Left ventricle myocardium superior (tissue), 1 donor: ENCODE results near the gene ABHD12B. TPM values are rescaled to one million over a fixed set of nuclear protein-coding genes. Genes with fewer than 3 reads are reported as not detected.

Experiments used
- ATAC-seq: fragments of 200-7000 bp; cut with Tn5 transposase; one replicate; pipeline ENCODE4 v1.9.1; 2020; ENCODE audit warnings: mild to moderate bottlenecking, moderate library complexity
- DNase-seq: peaks from one replicate; pipeline ENCODE4 v3.0.0-alpha.2; 2020
- intact Hi-C: fragments of 100-400 bp; cut with micrococcal nuclease; formaldehyde crosslinking; loops from one replicate; pipeline ENCODE4 v1.11.0; 2022
- total RNA-seq: library from RNA; stranded (reverse); fragmentation: NEBNext Ultra II Directional; extraction: Animal tissue kit (Norgen Biotek cat#: 25700); gene quantifications from one replicate; pipeline ENCODE4 v1.2.1, GENCODE V29; 2021
- donor health status: DM: no; HTN: yes; CAD: no; lungs with severe emphysema.

ABHD12B gene
- total RNA-seq, 1 donor from 2014 or later: not detected

DNA sequence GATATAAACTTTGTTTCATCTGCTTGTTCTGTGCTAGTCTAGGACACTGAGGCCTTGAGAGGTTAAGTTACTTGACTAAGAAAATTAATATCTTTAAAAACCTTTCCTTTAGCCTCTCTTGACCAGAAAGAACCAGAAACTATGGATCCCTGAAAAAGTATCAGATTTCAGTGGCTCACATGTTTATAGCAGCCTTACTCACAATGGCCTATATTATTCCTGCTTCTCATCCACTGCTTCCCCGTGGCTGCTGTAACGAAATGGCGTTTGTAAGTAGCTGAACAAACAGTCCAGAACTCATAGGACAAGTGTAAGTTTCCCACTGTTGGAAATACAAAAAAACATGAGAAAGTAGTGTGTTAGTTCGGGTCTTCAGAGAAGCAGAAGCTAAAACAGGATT is 75.6 kb downstream of the ABHD12B start:
- ATAC-seq: no peak
- intact Hi-C loops: no loop called here
- DNase-seq: no peak

DNA sequence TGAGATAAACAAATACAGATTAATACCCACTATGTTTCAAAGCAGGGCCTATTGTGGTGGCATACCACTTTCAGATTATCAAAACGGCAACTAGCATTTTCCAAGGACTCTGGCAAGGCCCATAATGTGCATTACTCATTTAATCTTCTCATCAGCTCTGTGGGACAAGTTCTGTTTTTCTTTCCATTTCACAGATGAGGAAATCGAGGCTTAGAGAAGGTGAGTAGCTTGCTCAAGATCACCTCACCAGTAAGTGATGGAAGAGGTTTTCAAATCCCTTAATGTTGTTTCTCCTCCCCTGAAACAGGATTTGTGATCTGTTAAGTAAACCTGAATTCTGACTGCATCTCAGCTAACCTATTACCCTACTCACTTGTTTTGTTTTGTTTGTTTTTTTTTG is 76.4 kb downstream of the ABHD12B start:
- intact Hi-C loops: no loop called here
- ATAC-seq (no peak), DNase-seq (no peak)

DNA sequence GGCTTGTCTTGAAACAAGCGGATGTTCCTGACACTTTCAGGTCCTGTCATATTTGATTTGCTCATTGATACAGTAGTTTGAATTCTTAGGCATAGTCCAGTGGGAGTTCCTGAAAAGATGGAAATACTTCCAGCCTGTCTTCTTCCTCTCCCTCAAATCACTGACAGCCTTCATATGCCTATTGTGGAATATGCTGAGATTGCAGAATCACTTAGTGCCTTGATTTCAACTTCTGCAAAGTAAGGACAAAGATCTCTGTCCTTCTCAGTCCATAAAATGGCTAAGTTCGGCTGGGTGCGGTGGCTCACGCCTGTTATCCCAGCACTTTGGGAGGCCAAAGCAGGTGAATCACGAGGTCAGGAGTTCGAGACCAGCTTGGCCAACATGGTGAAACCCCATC is 79.2 kb downstream of the ABHD12B start:
- DNase-seq (no peak), ATAC-seq (no peak)
- intact Hi-C loops: loop anchor here (10.0 kb wide), 1 partner anchor 824 kb away; no protein-coding TSS in a partner anchor

DNA sequence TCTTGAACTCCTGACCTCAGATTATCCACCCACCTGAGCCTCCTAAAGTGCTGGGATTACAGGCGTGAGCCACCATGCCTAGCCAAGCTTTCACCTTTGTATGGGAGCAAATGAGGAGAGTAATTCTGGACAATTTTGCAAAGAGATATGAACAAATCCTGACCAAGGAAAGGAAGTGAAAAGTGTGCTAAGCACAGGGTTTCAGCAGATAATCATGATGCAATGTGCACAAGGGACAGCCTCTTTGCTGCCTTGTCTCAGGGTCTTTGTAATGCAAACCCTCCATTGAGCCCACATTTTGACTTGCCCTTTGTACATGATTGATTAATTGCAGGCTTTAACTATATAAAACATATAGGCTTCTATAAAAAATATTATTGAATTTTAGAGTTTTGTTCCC is 81.6 kb downstream of the ABHD12B start:
- intact Hi-C loops: loop anchor here (10.0 kb wide), 1 partner anchor 821 kb away; no protein-coding TSS in a partner anchor
- DNase-seq (no peak), ATAC-seq (no peak)

Other genes with a start within 250 kb of the ABHD12B start
- 26.2 TPM for gene SAV1, start 203.7 kb upstream of the ABHD12B start, total RNA-seq
- 21.3 TPM for gene NIN, start 40.9 kb upstream of the ABHD12B start, total RNA-seq
- 6.6 TPM for gene PYGL, start 72.4 kb downstream of the ABHD12B start, total RNA-seq
- gene TRIM9, start 223.1 kb downstream of the ABHD12B start, total RNA-seq: 0.42 TPM